Upper lobe of right lung (tissue), 1 donor: ENCODE results near the gene CEP89. TPM values are rescaled to one million over a fixed set of nuclear protein-coding genes. Genes with fewer than 3 reads are reported as not detected.
"Not testable (repeated sequence)": the region's sequence is repeated elsewhere in the genome, so short reads cannot be mapped to it uniquely, and the experiment has no call there.

ENCODE experiments used
- ATAC-seq: fragments of 200-7000 bp; cut with Tn5 transposase; one replicate; pipeline ENCODE4 v1.9.1; 2020; ENCODE audit warnings: mild to moderate bottlenecking, moderate library complexity
- DNase-seq: peaks from one replicate; pipeline ENCODE4 v3.0.0-alpha.2; 2020
- H3K27ac ChIP-seq: fragments of 200-600 bp; one replicate; pipeline ENCODE4 v1.8.0; 2022
- H3K27me3 ChIP-seq: fragments of 200-600 bp; one replicate; pipeline ENCODE4 v1.8.0; 2022; ENCODE audit warnings: mild to moderate bottlenecking
- H3K36me3 ChIP-seq: fragments of 200-600 bp; one replicate; pipeline ENCODE4 v1.8.0; 2022
- H3K4me1 ChIP-seq: fragments of 200-600 bp; one replicate; pipeline ENCODE4 v1.8.0; 2022
- H3K4me3 ChIP-seq: fragments of 200-600 bp; one replicate; pipeline ENCODE4 v1.8.0; 2022; ENCODE audit warnings: mild to moderate bottlenecking
- H3K9me3 ChIP-seq: fragments of 200-600 bp; one replicate; pipeline ENCODE4 v1.8.0; 2022
- intact Hi-C: fragments of 100-400 bp; cut with DNase I; formaldehyde crosslinking; loops from one replicate; pipeline ENCODE4 v1.11.0; 2022
- total RNA-seq: library from RNA; stranded (reverse); fragmentation: NEBNext Ultra II Directional; extraction: Animal tissue kit (Norgen Biotek cat#: 25700); gene quantifications from one replicate; pipeline ENCODE4 v1.2.1, GENCODE V29; 2021
- TF ChIP-seq, protein P1 (sequence below): fragments of 200-600 bp; IDR thresholded peaks from one replicate; pipeline ENCODE4 v1.8.0; 2022; ENCODE audit warnings: antibody characterized with exemption
- donor health status: DM: no; HTN: yes; CAD: no; lungs with severe emphysema.

Gene CEP89
- total RNA-seq, 1 donor from 2014 or later = 19.3 TPM

DNA sequence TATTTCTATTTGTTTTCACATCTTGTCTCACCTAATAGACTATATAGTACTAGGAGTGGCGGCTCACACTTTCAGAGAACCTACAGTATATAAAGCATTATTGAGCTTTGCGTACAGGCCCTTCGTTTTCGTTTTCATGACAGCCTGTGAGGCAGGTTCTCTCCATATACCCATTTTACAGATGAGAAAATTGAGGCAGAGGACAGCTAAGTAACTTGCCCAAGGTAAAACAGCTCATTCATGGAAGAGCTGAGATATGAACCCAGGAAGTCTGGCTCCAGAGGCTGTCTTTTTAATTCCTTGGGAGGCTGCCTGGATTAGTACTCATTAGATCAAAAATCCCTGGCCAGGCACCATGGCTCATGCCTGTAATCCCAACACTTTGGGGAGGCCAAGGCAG, 29.2 kb upstream of the CEP89 start:
- no peak for ATAC-seq

DNA sequence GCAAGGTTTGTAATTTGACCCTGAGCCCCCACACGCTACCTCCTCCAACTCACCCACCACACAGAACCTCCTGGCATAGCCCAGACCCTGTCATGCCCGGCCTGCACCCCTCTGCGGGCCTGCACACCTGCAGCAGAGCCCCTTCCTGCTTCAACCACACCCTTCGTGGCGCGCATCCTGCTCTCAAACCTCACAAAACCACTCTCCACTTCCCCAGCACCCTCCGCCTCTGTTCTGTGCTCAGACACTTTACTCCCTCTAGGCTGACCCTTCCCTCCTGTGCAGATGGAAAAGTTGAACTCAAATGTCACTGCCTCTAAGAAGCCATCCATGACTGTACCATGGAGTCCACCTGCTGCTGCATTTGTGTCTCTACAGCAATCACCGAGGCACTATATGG, 28.8 kb upstream of the CEP89 start:
- TF ChIP-seq, protein P1, sequence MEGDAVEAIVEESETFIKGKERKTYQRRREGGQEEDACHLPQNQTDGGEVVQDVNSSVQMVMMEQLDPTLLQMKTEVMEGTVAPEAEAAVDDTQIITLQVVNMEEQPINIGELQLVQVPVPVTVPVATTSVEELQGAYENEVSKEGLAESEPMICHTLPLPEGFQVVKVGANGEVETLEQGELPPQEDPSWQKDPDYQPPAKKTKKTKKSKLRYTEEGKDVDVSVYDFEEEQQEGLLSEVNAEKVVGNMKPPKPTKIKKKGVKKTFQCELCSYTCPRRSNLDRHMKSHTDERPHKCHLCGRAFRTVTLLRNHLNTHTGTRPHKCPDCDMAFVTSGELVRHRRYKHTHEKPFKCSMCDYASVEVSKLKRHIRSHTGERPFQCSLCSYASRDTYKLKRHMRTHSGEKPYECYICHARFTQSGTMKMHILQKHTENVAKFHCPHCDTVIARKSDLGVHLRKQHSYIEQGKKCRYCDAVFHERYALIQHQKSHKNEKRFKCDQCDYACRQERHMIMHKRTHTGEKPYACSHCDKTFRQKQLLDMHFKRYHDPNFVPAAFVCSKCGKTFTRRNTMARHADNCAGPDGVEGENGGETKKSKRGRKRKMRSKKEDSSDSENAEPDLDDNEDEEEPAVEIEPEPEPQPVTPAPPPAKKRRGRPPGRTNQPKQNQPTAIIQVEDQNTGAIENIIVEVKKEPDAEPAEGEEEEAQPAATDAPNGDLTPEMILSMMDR = no peak
- Histone ChIP-seq H3K27me3 (no peaks in the 10 kb centered on the region), H3K9me3 (no peaks in the 10 kb centered on the region), H3K4me3 (no peak overlapping the region), H3K4me1 (no peaks in the 10 kb centered on the region), H3K36me3 (no peaks in the 10 kb centered on the region), H3K27ac (no peak overlapping the region)
- ATAC-seq = no peak
- DNase-seq = no peak
- intact Hi-C loops = no loop called here

More for the DNA sequence above, 29.2 kb upstream of the CEP89 start:
- Histone ChIP-seq H3K27ac (no peak overlapping the region), H3K9me3 (no peaks in the 10 kb centered on the region), H3K4me1 (no peaks in the 10 kb centered on the region), H3K36me3 (no peaks in the 10 kb centered on the region), H3K4me3 (no peak overlapping the region), H3K27me3 (no peaks in the 10 kb centered on the region)
- TF ChIP-seq, protein P1 = no peak
- intact Hi-C loops = no loop called here
- no peak for DNase-seq

DNA sequence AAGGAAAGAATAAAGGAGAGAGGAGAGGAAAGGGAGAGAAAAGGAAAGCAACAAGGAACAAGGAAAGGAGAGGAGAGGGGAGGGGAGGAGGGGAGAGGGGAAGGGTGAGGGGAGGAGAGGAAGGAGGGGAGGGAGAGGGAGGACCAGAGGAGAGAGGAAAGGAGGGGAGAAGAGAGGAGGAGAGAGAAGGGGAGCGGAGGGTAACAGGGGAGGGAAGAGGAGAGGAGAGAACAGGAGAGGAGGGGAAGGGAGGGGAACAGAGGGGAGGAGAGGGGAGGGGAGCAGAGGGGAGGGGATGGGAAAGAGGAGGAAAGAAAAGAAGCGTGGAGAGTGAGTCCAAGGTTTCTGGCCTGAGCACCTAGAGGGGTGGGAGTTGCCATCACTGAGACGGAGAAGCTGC, 27.0 kb upstream of the CEP89 start:
- no peak overlapping the region for H3K4me3 ChIP-seq
- H3K27ac ChIP-seq = no peak overlapping the region
- no peaks in the 10 kb centered on the region for H3K36me3 ChIP-seq
- intact Hi-C loops = no loop called here
- DNase-seq (no peak), ATAC-seq (no peak)
- TF ChIP-seq, protein P1 = no peak
- H3K27me3 ChIP-seq = no peaks in the 10 kb centered on the region
- H3K9me3 ChIP-seq = no peaks in the 10 kb centered on the region
- no peaks in the 10 kb centered on the region for H3K4me1 ChIP-seq

DNA sequence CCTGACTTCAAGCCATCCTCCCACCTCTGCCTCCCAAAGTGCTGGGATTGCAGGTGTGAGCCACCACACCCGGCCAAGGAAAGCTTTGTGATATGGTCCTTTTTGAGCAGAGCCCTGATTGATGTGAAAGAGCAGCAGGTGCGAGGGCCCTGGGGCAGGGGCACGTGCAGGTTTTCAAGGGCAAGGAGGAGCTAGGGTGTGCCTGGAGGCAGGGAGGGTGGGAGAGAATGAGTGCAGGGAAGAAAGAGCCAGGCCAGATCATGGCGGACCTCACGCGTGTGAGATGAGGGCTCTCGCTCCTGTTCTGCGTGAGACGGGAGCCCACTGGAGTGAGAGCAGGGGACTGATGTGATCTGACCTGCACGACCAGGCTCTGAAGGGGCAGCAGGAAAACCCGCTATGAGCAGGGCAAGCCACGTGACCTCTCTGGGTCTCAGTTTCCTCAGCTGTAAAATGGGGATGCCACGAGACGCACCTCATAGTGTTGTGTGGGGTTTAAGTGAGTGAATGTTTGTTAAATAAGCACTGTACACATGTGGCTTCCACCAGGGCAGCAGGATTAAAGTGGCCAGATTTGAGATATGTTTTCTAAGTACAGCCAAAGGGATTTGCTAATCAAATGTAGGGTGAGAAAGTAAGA, 26.1 kb upstream of the CEP89 start:
- TF ChIP-seq, protein P1 = no peak
- no peak overlapping the region for H3K27ac ChIP-seq
- H3K4me1 ChIP-seq = no peaks in the 10 kb centered on the region
- no peaks in the 10 kb centered on the region for H3K27me3 ChIP-seq
- no peaks in the 10 kb centered on the region for H3K36me3 ChIP-seq
- no peak for ATAC-seq
- H3K4me3 ChIP-seq = no peak overlapping the region
- DNase-seq = no peak
- intact Hi-C loops = no loop called here
- no peaks in the 10 kb centered on the region for H3K9me3 ChIP-seq

DNA sequence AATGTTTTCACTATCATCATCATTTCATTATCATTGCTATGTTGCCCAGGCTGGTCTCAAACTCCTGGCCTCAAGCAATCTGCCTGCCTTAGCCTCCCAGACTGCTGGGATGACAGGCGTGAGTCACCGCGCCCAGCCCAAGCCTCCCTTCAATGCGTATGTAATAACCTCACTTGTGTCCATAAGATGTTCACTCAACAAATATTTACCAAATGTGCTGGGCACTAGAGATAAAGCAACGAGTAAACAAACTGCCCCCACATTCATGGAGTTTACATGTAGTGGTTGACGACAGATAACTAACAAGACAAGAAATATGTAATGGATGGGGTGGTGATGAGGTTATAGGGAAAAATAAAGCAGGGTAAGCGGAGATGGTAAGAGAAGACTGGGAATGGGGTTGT, 25.3 kb upstream of the CEP89 start:
- H3K27me3 ChIP-seq, H3K27ac ChIP-seq, DNase-seq, ATAC-seq, H3K4me3 ChIP-seq, H3K4me1 ChIP-seq, H3K9me3 ChIP-seq, H3K36me3 ChIP-seq, intact Hi-C loops: not testable (repeated sequence)

DNA sequence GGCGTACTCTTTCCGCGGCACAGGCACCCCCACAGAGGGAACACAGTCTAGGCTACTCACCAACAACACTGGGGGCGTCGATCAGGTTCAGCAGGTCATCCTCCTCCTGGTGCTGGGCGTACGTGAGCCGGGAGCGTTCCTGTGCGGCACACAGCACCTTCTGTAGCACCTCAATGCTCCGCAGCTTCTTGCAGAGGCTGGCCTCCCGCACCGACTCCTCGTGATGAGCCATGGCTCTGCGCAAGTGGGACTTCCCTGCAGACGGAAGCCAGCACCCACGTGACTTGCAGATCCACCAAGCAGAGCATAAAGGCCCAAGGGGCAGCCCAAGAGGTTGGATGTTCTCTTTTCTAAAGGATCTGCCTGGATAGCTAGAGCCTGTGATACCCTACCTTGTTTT, 24.2 kb upstream of the CEP89 start:
- ATAC-seq, H3K27me3 ChIP-seq, H3K4me1 ChIP-seq, H3K36me3 ChIP-seq, intact Hi-C loops, DNase-seq, H3K4me3 ChIP-seq, H3K9me3 ChIP-seq, H3K27ac ChIP-seq: not testable (repeated sequence)

DNA sequence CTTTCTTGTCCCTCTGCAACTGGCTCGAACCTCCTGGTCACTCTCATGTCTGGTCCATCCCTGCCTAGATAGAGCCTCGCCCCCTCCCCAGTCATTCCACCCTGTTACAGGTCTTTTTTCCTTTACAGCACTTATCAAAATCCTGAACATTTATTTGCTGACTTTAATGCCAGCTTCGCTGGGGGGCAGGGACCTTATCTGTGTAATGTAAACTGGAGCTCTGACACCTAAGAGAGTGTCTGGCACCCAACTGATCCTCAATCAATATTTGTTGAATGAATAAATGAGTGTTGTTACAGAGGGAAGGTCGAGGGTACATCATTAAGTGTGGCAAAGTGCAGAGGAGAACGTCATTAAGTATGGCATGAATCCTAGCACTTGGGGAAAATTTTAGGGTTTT, 17.0 kb upstream of the CEP89 start:
- ATAC-seq (no peak), DNase-seq (no peak)
- no peaks in the 10 kb centered on the region for H3K36me3 ChIP-seq
- no peak overlapping the region for H3K27ac ChIP-seq
- H3K4me3 ChIP-seq = no peak overlapping the region
- H3K4me1 ChIP-seq = no peaks in the 10 kb centered on the region
- intact Hi-C loops = no loop called here
- no peaks in the 10 kb centered on the region for H3K27me3 ChIP-seq
- TF ChIP-seq, protein P1 = no peak
- H3K9me3 ChIP-seq = no peaks in the 10 kb centered on the region

DNA sequence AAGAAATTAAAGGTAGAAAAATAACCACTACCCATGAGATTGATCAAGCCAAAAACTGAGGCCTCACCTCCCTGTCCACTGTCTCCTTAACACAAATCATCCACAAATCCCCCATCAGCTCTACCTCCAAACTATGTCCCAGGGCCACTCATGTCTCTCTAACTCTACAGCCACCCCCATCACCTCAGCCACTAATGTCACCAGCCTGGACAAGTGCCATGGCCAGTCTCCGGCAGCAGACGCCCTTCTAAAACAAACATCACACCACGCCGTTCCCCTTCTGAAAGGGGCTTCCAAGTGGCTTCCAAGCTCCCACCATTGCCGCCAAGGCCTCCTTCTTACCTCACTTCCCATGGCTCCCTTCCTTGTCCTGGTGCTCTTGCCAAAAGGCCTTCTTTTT, 16.5 kb upstream of the CEP89 start:
- not testable (repeated sequence) for ATAC-seq, H3K27ac ChIP-seq, H3K36me3 ChIP-seq

DNA sequence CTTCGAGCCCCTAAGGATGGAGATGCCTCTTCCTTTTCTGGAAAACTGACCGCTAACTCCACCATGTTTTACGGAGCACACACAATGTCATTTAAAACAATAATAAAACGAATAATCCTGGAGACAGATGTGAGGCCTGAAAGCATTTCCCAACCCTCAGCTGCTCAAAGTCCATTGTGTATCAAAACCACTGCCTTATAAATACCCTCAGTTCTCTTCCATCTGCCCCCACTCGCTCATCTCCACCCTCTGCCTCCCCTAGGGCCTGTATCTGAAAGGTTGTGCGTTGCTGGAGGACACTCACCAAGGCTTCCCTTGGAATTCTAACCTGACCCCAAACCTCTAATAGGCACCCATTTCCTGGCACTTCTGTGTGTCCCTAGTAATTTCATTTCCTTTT, 10.7 kb upstream of the CEP89 start:
- ATAC-seq, H3K4me1 ChIP-seq, DNase-seq, intact Hi-C loops, H3K9me3 ChIP-seq, H3K36me3 ChIP-seq, H3K27me3 ChIP-seq, H3K27ac ChIP-seq, H3K4me3 ChIP-seq: not testable (repeated sequence)

More for the DNA sequence above, 16.5 kb upstream of the CEP89 start:
- intact Hi-C loops, H3K9me3 ChIP-seq, H3K27me3 ChIP-seq, H3K4me3 ChIP-seq, H3K4me1 ChIP-seq, DNase-seq: not testable (repeated sequence)

DNA sequence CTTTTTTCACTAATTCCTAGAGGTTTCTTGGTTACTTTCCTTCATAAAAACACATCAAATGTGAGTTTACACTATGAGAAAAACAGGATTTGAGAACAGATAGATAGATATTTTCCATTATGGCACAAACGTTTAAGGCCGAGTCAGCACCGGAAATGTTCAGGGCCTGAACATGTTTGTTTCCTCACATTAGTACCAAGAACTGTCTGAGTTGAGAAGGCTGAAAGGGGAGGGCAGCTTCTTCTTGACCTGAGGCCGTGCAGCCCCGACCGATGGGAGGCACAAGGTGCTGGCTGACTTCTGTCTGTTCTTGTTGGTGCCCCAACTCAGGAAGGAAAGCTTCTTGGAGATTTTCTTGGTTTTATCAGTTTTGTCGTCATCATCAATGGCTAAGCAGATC, 8.0 kb upstream of the CEP89 start:
- ATAC-seq, intact Hi-C loops: not testable (repeated sequence)

More for the DNA sequence above, 8.0 kb upstream of the CEP89 start:
- H3K36me3 ChIP-seq, DNase-seq, H3K4me1 ChIP-seq, H3K27me3 ChIP-seq, H3K9me3 ChIP-seq, H3K4me3 ChIP-seq, H3K27ac ChIP-seq: not testable (repeated sequence)
